CD4-positive, CD25-positive, alpha-beta regulatory T cell (primary cell): Measurements from ENCODE around the gene ZNF212. TPM values are rescaled to one million over a fixed set of nuclear protein-coding genes. Genes with fewer than 3 reads are reported as not detected.

Experiments used
- ATAC-seq, 2 donors: fragments of 150-1000 bp; cut with Tn5 transposase; one replicate each; pipeline ENCODE4 v1.10.0; 2021; ENCODE audit warnings: low read depth in 2 of 2, moderate number of reproducible peaks in 2 of 2, moderate library complexity in 1 of 2
- DNase-seq, 3 donors: peaks; one replicate each; pipeline versions ENCODE4 v3.0.0 to v3.0.0-alpha.2; 2012 to 2022; ENCODE audit warnings: mixed read lengths in 1 of 3
- H3K27ac ChIP-seq: one replicate; pipeline ENCODE4 v1.7.0; 2013; ENCODE audit warnings: mild to moderate bottlenecking, low read length; ENCODE audit not compliant: insufficient read depth, poor library complexity, severe bottlenecking
- H3K27me3 ChIP-seq: one replicate; pipeline ENCODE4 v1.7.0; 2013; ENCODE audit warnings: low read length; ENCODE audit not compliant: control insufficient read depth, insufficient read depth
- H3K36me3 ChIP-seq: one replicate; pipeline ENCODE4 v1.7.0; 2013; ENCODE audit warnings: mild to moderate bottlenecking, low read length, moderate library complexity; ENCODE audit not compliant: control insufficient read depth, insufficient read depth
- H3K4me1 ChIP-seq: 2 replicates; pipeline ENCODE4 v1.7.0; 2013; ENCODE audit warnings: mild to moderate bottlenecking, low read length; ENCODE audit not compliant: insufficient read depth, control insufficient read depth, poor library complexity, severe bottlenecking
- H3K4me3 ChIP-seq: one replicate; pipeline ENCODE4 v1.7.0; 2013; ENCODE audit warnings: low read depth, mild to moderate bottlenecking, low read length, moderate library complexity
- H3K9me3 ChIP-seq, 2 experiments: 1 replicate in 1 of 2; 2 replicates in 1 of 2; pipeline ENCODE4 v1.7.0; 2013; ENCODE audit warnings: low read length in 2 of 2, mild to moderate bottlenecking in 1 of 2, moderate library complexity in 1 of 2; ENCODE audit not compliant: control insufficient read depth in 2 of 2
- H3K27ac Mint-ChIP-seq, 3 donors: one replicate each; pipeline ENCODE4 v1.8.0; 2020 to 2022; ENCODE audit warnings: mild to moderate bottlenecking in 3 of 3, mixed read lengths in 3 of 3, moderate library complexity in 2 of 3
- H3K27me3 Mint-ChIP-seq: one replicate; pipeline ENCODE4 v1.8.0; 2022; ENCODE audit warnings: mild to moderate bottlenecking, mixed read lengths
- H3K36me3 Mint-ChIP-seq: one replicate; pipeline ENCODE4 v1.8.0; 2020; ENCODE audit warnings: mixed read lengths
- H3K4me1 Mint-ChIP-seq, 4 donors: one replicate each; pipeline ENCODE4 v1.8.0; 2020 to 2022; ENCODE audit warnings: mixed read lengths in 4 of 4, mild to moderate bottlenecking in 1 of 4
- H3K4me3 Mint-ChIP-seq, 4 donors: one replicate each; pipeline ENCODE4 v1.8.0; 2020 to 2022; ENCODE audit warnings: mild to moderate bottlenecking in 4 of 4, mixed read lengths in 4 of 4, moderate library complexity in 3 of 4
- H3K9me3 Mint-ChIP-seq, 7 donors: one replicate each; pipeline ENCODE4 v1.8.0; 2020 to 2022; ENCODE audit warnings: mixed read lengths in 7 of 7, mild to moderate bottlenecking in 3 of 7, moderate library complexity in 2 of 7
- polyA plus RNA-seq, 4 donors: library from polyadenylated mRNA; unstranded; fragments of 300-500 nt; fragmentation: Illumina TruSeq; gene quantifications; one replicate each; pipeline ENCODE4 v1.2.3, GENCODE V29; 2021
- total RNA-seq: library from RNA; stranded (reverse); gene quantifications from one replicate; pipeline ENCODE4 v1.2.3, GENCODE V29; 2022

The ZNF212 gene
- total and polyA plus RNA-seq, 5 donors from 2014 or later, result 3.3 to 14.2 (median 7.6) TPM

GRCh38 chr7:149289262-149289661 is 49.8 kb downstream of the ZNF212 start:
- H3K4me3 ChIP-seq, result no peak overlapping the region
- peaks cover 18% of the 10 kb centered on the region for H3K36me3 Mint-ChIP-seq

GRCh38 chr7:149289856-149290255 is 50.4 kb downstream of the ZNF212 start:
- H3K36me3 Mint-ChIP-seq, result peaks cover 18% of the 10 kb centered on the region
- peaks cover 21% of the 10 kb centered on the region for H3K4me1 ChIP-seq
- H3K4me3 Mint-ChIP-seq, result no peak overlapping the region
- no peaks in the 10 kb centered on the region for H3K27me3 ChIP-seq
- H3K4me3 ChIP-seq, result no peak overlapping the region
- H3K27ac ChIP-seq, result no peak overlapping the region
- no peaks in the 10 kb centered on the region for H3K9me3 Mint-ChIP-seq
- peaks cover 0 to 35% (median 22%) of the 10 kb centered on the region in 4 donors for H3K4me1 Mint-ChIP-seq
- ATAC-seq, result no peak
- H3K36me3 ChIP-seq, result peaks cover 6% of the 10 kb centered on the region
- H3K27me3 Mint-ChIP-seq, result no peaks in the 10 kb centered on the region
- H3K9me3 ChIP-seq, result no peaks in the 10 kb centered on the region
- no peak for DNase-seq
- no peak overlapping the region for H3K27ac Mint-ChIP-seq

More at GRCh38 chr7:149289262-149289661, 49.8 kb downstream of the ZNF212 start:
- Mint-ChIP-seq H3K4me3 (peak overlapping the region in 1 of 4 donors; percentile 13), H3K4me1 (peaks cover 6 to 40% (median 27%) of the 10 kb centered on the region in 4 donors), H3K27ac (no peak overlapping the region), H3K27me3 (no peaks in the 10 kb centered on the region), H3K9me3 (no peaks in the 10 kb centered on the region)
- no peaks in the 10 kb centered on the region for H3K9me3 ChIP-seq
- H3K27ac ChIP-seq, result no peak overlapping the region
- H3K27me3 ChIP-seq, result no peaks in the 10 kb centered on the region
- peaks cover 6% of the 10 kb centered on the region for H3K36me3 ChIP-seq
- ATAC-seq, result no peak
- DNase-seq, result no peak
- peaks cover 27% of the 10 kb centered on the region for H3K4me1 ChIP-seq

- H3K36me3 Mint-ChIP-seq, result peaks cover 18% of the 10 kb centered on the region
- H3K36me3 ChIP-seq, result peaks cover 6% of the 10 kb centered on the region
- peak; percentile 6 to 20 for ATAC-seq
- no peaks in the 10 kb centered on the region for H3K9me3 Mint-ChIP-seq
- peak overlapping the region in 1 of 4 donors; percentile 25 for H3K4me3 Mint-ChIP-seq
- no peaks in the 10 kb centered on the region for H3K27me3 Mint-ChIP-seq
- H3K4me1 ChIP-seq, result peaks cover 9% of the 10 kb centered on the region
- peak in 1 of 3 donors; percentile 40 for DNase-seq
- H3K27me3 ChIP-seq, result no peaks in the 10 kb centered on the region
- H3K27ac ChIP-seq, result no peak overlapping the region
- peak overlapping the region in 1 of 3 donors; percentile 72 for H3K27ac Mint-ChIP-seq
- no peaks in the 10 kb centered on the region for H3K9me3 ChIP-seq
- H3K4me1 Mint-ChIP-seq, result peaks cover 0 to 24% (median 13%) of the 10 kb centered on the region in 4 donors
- H3K4me3 ChIP-seq, result no peak overlapping the region
These were observed 51.8 kb downstream of the ZNF212 start for GRCh38 chr7:149291036-149291780.

GRCh38 chr7:149291781-149292461 is 52.5 kb downstream of the ZNF212 start:
- Histone ChIP-seq H3K4me3 (no peak overlapping the region), H3K27ac (no peak overlapping the region), H3K36me3 (peaks cover 6% of the 10 kb centered on the region), H3K27me3 (no peaks in the 10 kb centered on the region), H3K9me3 (no peaks in the 10 kb centered on the region), H3K4me1 (peaks cover 2% of the 10 kb centered on the region)
- DNase-seq (no peak), ATAC-seq (no peak)
- H3K36me3 Mint-ChIP-seq, result peaks cover 19% of the 10 kb centered on the region
- H3K4me1 Mint-ChIP-seq, result peaks cover 4 to 18% (median 8%) of the 10 kb centered on the region in 4 donors
- H3K27ac Mint-ChIP-seq, result no peak overlapping the region
- no peaks in the 10 kb centered on the region for H3K27me3 Mint-ChIP-seq
- no peaks in the 10 kb centered on the region for H3K9me3 Mint-ChIP-seq
- peak overlapping the region in 1 of 4 donors; percentile 25 for H3K4me3 Mint-ChIP-seq

GRCh38 chr7:149292462-149292823 is 53.0 kb downstream of the ZNF212 start:
- Histone ChIP-seq H3K27me3 (no peaks in the 10 kb centered on the region), H3K36me3 (peaks cover 6% of the 10 kb centered on the region), H3K4me3 (no peak overlapping the region), H3K4me1 (no peaks in the 10 kb centered on the region), H3K27ac (no peak overlapping the region), H3K9me3 (no peaks in the 10 kb centered on the region)
- Mint-ChIP-seq H3K9me3 (no peaks in the 10 kb centered on the region), H3K27ac (no peak overlapping the region), H3K4me1 (peaks cover 6 to 18% (median 11%) of the 10 kb centered on the region in 4 donors), H3K36me3 (peaks cover 18% of the 10 kb centered on the region), H3K27me3 (no peaks in the 10 kb centered on the region), H3K4me3 (no peak overlapping the region)
- DNase-seq, result no peak
- ATAC-seq, result no peak

- ATAC-seq (no peak), DNase-seq (no peak)
- H3K9me3 ChIP-seq, result no peaks in the 10 kb centered on the region
- Mint-ChIP-seq H3K9me3 (no peaks in the 10 kb centered on the region), H3K4me1 (peaks cover 5 to 15% (median 7%) of the 10 kb centered on the region in 4 donors), H3K36me3 (peaks cover 12% of the 10 kb centered on the region), H3K27ac (no peak overlapping the region), H3K27me3 (no peaks in the 10 kb centered on the region), H3K4me3 (no peak overlapping the region)
- H3K36me3 ChIP-seq, result peaks cover 6% of the 10 kb centered on the region
- H3K4me1 ChIP-seq, result no peaks in the 10 kb centered on the region
- no peak overlapping the region for H3K27ac ChIP-seq
- no peak overlapping the region for H3K4me3 ChIP-seq
- H3K27me3 ChIP-seq, result no peaks in the 10 kb centered on the region
These were observed 53.9 kb downstream of the ZNF212 start for GRCh38 chr7:149293338-149293737.

- H3K4me1 Mint-ChIP-seq, result peaks cover 5 to 15% (median 7%) of the 10 kb centered on the region in 4 donors
- H3K36me3 ChIP-seq, result peaks cover 6% of the 10 kb centered on the region
- H3K4me3 Mint-ChIP-seq, result no peak overlapping the region
- H3K9me3 Mint-ChIP-seq, result peaks cover 0 to 1% (median 0%) of the 10 kb centered on the region in 7 donors
- H3K4me1 ChIP-seq, result no peaks in the 10 kb centered on the region
- DNase-seq (no peak), ATAC-seq (no peak)
- H3K27me3 Mint-ChIP-seq, result no peaks in the 10 kb centered on the region
- H3K4me3 ChIP-seq, result no peak overlapping the region
- no peaks in the 10 kb centered on the region for H3K9me3 ChIP-seq
- no peaks in the 10 kb centered on the region for H3K27me3 ChIP-seq
- peaks cover 12% of the 10 kb centered on the region for H3K36me3 Mint-ChIP-seq
- H3K27ac ChIP-seq, result no peak overlapping the region
- H3K27ac Mint-ChIP-seq, result no peak overlapping the region
These were observed 54.6 kb downstream of the ZNF212 start for GRCh38 chr7:149293946-149294633.
